AG10803 (cell line): ENCODE data around the gene SUOX.
"Not testable (repeated sequence)": the region's sequence is repeated elsewhere in the genome, so short reads cannot be mapped to it uniquely, and the experiment has no call there.

Experiments used
- DNase-seq: peaks from one replicate; pipeline ENCODE4 v3.0.0; 2010; ENCODE audit warnings: low read depth
- H3K4me3 ChIP-seq: 2 replicates; pipeline ENCODE4 v1.5.1; 2011; ENCODE audit warnings: mild to moderate bottlenecking, low read length, control low read depth
- CTCF ChIP-seq: conservative IDR thresholded peaks from 2 replicates; pipeline ENCODE4 v1.5.1; 2011; ENCODE audit warnings: mild to moderate bottlenecking, low read length, control low read depth, inconsistent platforms

The SUOX gene

GRCh38 chr12:56034586-56035332 is 37.7 kb downstream of the SUOX start:
- H3K4me3 ChIP-seq = no peak overlapping the region
- no peak for TF ChIP-seq CTCF
- no peak for DNase-seq

- DNase-seq = no peak
- TF ChIP-seq CTCF = no peak
- H3K4me3 ChIP-seq = no peak overlapping the region
Observed at GRCh38 chr12:56037161-56037560, 40.1 kb downstream of the SUOX start.

- no peak for TF ChIP-seq CTCF
- DNase-seq = no peak
- no peak overlapping the region for H3K4me3 ChIP-seq
Observed at GRCh38 chr12:56038022-56038655, 41.1 kb downstream of the SUOX start.

GRCh38 chr12:56040151-56040550 is 43.1 kb downstream of the SUOX start:
- TF ChIP-seq CTCF = no peak
- no peak for DNase-seq
- H3K4me3 ChIP-seq = no peak overlapping the region

GRCh38 chr12:56040963-56041551 is 44.0 kb downstream of the SUOX start:
- DNase-seq = no peak
- no peak for TF ChIP-seq CTCF
- peak overlapping the region; percentile 70 for H3K4me3 ChIP-seq

- DNase-seq = peak; percentile 99
- H3K4me3 ChIP-seq = peak within 1 kb of the TSS; percentile 70
- TF ChIP-seq CTCF = peak; percentile 35
Observed at GRCh38 chr12:56041552-56042429, 44.7 kb downstream of the SUOX start, which contains the start of gene RPS26. TSS of gene RPS26 (plus strand) at chr12:56041918. CDS start at chr12:56042167, 249 bp downstream.

- H3K4me3 ChIP-seq = peak overlapping the region; percentile 70
- not testable (repeated sequence) for DNase-seq
Observed at GRCh38 chr12:56042430-56042813, 45.3 kb downstream of the SUOX start.
